Measurements from ENCODE around the gene TAMALIN. TPM values are rescaled to one million over a fixed set of nuclear protein-coding genes. Genes with fewer than 3 reads are reported as not detected.
A peak's percentile ranks its signal among the peaks of the same experiment; 100 is the strongest.
"Not testable (repeated sequence)": the region's sequence is repeated elsewhere in the genome, so short reads cannot be mapped to it uniquely, and the experiment has no call there.

The TAMALIN gene
- total RNA-seq, 1 donor from 2014 or later = 11.1 TPM

GRCh38 chr12:51974646-51975045, 32.1 kb upstream of the TAMALIN start:
- H3K4me1 Mint-ChIP-seq (ENCODE audit: low read depth) = peaks cover 70% of the 10 kb centered on the region
- no peak overlapping the region for H3K4me3 Mint-ChIP-seq (ENCODE audit: unreplicated experiment)
- H3K9me3 Mint-ChIP-seq (ENCODE audit: low read depth) = no peaks in the 10 kb centered on the region
- H3K27me3 Mint-ChIP-seq (ENCODE audit: low read depth) = no peaks in the 10 kb centered on the region
- peaks cover 15% of the 10 kb centered on the region for H3K36me3 Mint-ChIP-seq (ENCODE audit: low read depth)
- no peak for DNase-seq (ENCODE audit: low spot score)
- peak overlapping the region; percentile 52 for H3K27ac Mint-ChIP-seq (ENCODE audit: unreplicated experiment)
- TF ChIP-seq CTCF (IDR thresholded peaks at IDR 0.05) = no peak

GRCh38 chr12:51975196-51975595, 31.6 kb upstream of the TAMALIN start:
- peaks cover 15% of the 10 kb centered on the region for H3K36me3 Mint-ChIP-seq (ENCODE audit: low read depth)
- no peaks in the 10 kb centered on the region for H3K27me3 Mint-ChIP-seq (ENCODE audit: low read depth)
- no peak overlapping the region for H3K4me3 Mint-ChIP-seq (ENCODE audit: unreplicated experiment)
- H3K9me3 Mint-ChIP-seq (ENCODE audit: low read depth) = no peaks in the 10 kb centered on the region
- no peak for DNase-seq (ENCODE audit: low spot score)
- peaks cover 67% of the 10 kb centered on the region for H3K4me1 Mint-ChIP-seq (ENCODE audit: low read depth)
- H3K27ac Mint-ChIP-seq (ENCODE audit: unreplicated experiment) = no peak overlapping the region
- TF ChIP-seq CTCF (IDR thresholded peaks at IDR 0.05) = no peak

GRCh38 chr12:51976376-51977160, 30.2 kb upstream of the TAMALIN start:
- Mint-ChIP-seq H3K27me3 (ENCODE audit: low read depth) (no peaks in the 10 kb centered on the region), H3K4me1 (ENCODE audit: low read depth) (peaks cover 54% of the 10 kb centered on the region), H3K9me3 (ENCODE audit: low read depth) (no peaks in the 10 kb centered on the region), H3K4me3 (ENCODE audit: unreplicated experiment) (no peak overlapping the region), H3K36me3 (ENCODE audit: low read depth) (peaks cover 15% of the 10 kb centered on the region), H3K27ac (ENCODE audit: unreplicated experiment) (no peak overlapping the region)
- no peak for TF ChIP-seq CTCF (IDR thresholded peaks at IDR 0.05)
- no peak for DNase-seq (ENCODE audit: low spot score)

- Mint-ChIP-seq H3K36me3 (ENCODE audit: low read depth) (peaks cover 15% of the 10 kb centered on the region), H3K9me3 (ENCODE audit: low read depth) (no peaks in the 10 kb centered on the region), H3K27me3 (ENCODE audit: low read depth) (no peaks in the 10 kb centered on the region), H3K27ac (ENCODE audit: unreplicated experiment) (no peak overlapping the region), H3K4me3 (ENCODE audit: unreplicated experiment) (no peak overlapping the region), H3K4me1 (ENCODE audit: low read depth) (peaks cover 47% of the 10 kb centered on the region)
- no peak for DNase-seq (ENCODE audit: low spot score)
- TF ChIP-seq CTCF (IDR thresholded peaks at IDR 0.05) = no peak
Measured at GRCh38 chr12:51977320-51977753, 29.4 kb upstream of the TAMALIN start.

GRCh38 chr12:51979306-51979705, 27.4 kb upstream of the TAMALIN start:
- Mint-ChIP-seq H3K36me3 (ENCODE audit: low read depth) (peaks cover 18% of the 10 kb centered on the region), H3K4me1 (ENCODE audit: low read depth) (peaks cover 27% of the 10 kb centered on the region), H3K27ac (ENCODE audit: unreplicated experiment) (peak overlapping the region; percentile 22)
- H3K27me3 Mint-ChIP-seq (ENCODE audit: low read depth); DNase-seq (ENCODE audit: low spot score); H3K9me3 Mint-ChIP-seq (ENCODE audit: low read depth); H3K4me3 Mint-ChIP-seq (ENCODE audit: unreplicated experiment): not testable (repeated sequence)

Measured in chondrocyte (in vitro differentiated cells).